Limb (tissue), 2 donors: ENCODE results near the gene MYRF.

Experiments
- DNase-seq, 2 donors: peaks; one replicate each; pipeline ENCODE4 v3.0.0-alpha.2; 2016; ENCODE audit errors: extremely low spot score in 2 of 2

Gene MYRF

DNA sequence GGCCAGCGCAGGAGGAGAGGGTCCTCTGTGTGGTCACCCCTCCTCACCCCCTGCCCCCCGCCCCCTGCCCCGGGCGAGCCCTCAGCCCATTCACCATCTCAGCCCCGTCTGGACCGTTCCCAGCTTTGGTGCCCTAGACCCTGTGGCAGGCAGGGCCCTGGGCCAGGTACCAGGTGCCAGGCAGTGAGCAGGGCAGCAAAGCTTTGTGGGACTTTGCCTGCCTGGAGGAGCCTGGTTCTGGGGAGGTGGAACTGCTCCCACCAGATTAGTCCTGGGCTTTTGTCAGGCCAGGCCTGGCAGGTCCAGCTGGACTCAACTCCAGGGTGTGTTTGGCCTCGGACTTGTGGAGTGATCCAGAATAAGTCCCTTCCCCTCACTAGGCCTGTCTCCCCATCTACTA lies 13.7 kb upstream of the MYRF start:
- DNase-seq: no peak

DNA sequence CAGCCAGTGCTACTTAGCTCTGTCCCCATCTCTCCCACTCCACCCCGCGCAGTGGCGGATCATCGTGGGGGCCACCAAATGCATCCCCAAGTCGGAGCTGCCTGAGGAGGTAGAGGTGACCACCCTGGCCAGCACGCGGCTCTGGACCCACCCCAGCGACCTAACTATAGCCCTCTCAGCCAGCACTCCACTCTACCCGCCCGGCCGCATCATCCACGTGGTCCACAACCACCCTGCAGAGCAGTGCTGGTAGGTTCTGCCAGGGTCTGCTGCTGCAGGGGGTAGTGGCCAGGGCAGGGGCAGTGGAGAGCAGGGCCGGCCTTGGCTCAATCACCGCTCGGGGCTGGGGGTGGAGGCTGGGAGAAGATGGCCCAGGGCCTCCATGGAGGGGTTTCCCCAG lies 13.0 kb upstream of the MYRF start:
- DNase-seq: no peak

DNA sequence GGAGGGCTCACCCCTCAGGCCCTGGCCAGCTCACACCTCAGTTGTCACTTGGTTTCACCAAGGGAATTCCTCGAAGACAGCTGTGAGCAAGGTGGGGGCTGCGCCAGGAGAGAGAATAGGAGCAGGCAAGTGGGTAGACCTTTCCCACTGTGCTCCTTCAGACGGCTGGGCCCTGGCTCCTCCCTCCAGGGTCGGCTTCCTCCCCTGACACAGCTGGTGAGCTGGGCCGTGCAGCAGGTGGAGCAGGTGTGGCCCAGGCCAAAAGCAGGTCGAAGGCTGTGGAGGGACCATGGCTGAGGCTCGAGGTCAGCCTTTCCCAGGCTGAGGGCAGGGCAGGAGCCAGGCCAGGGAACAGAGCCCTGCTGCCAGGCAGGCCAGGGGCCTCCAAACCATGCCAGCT lies 12.5 kb upstream of the MYRF start:
- no peak for DNase-seq

DNA sequence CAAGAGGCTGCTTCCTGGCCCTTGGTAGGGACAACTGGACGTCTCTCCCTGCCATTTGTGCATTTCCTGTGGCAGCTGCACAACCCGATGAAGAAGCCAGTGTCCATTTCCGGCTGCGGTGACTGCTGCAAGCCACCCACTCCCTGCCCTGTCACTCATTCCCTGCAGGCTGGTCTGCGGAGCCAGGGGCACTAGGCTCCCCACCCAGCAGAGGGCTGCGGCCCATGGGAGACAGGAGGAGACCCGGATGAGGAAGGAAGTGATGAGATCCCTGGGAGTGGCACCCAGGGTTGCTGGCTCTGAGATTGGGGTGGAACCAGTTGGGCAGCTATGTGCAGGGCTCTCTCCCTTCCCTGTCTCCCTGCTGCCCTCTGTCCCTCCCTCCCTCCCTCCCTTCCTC lies 10.0 kb upstream of the MYRF start:
- DNase-seq: no peak

DNA sequence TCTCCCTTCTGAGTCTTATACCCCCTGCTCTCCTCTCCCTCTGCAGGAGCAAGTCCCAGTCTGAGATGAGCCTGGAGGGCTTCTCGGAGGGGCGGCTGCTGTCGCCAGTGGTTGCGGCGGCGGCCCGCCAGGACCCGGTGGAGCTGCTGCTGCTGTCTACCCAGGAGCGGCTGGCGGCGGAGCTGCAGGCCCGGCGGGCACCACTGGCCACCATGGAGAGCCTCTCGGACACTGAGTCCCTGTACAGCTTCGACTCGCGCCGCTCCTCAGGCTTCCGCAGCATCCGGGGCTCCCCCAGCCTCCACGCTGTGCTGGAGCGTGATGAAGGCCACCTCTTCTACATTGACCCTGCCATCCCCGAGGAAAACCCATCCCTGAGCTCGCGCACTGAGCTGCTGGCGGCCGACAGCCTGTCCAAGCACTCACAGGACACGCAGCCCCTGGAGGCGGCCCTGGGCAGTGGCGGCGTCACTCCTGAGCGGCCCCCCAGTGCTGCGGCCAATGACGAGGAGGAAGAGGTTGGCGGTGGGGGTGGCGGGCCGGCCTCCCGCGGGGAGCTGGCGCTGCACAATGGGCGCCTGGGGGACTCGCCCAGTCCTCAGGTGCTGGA lies 8.8 kb upstream of the MYRF start:
- DNase-seq: no peak

DNA sequence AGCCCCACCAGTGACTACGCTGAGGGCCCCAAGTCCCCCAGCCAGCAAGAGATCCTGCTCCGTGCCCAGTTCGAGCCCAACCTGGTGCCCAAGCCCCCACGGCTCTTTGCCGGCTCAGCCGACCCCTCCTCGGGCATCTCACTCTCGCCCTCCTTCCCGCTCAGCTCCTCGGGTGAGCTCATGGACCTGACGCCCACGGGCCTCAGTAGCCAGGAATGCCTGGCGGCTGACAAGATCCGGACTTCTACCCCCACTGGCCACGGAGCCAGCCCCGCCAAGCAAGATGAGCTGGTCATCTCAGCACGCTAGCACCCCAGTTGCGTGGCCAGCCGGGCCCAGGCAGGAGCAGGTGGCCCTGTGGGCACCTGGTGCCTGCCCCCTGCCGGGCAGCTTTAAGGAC lies 8.3 kb upstream of the MYRF start:
- no peak for DNase-seq

DNA sequence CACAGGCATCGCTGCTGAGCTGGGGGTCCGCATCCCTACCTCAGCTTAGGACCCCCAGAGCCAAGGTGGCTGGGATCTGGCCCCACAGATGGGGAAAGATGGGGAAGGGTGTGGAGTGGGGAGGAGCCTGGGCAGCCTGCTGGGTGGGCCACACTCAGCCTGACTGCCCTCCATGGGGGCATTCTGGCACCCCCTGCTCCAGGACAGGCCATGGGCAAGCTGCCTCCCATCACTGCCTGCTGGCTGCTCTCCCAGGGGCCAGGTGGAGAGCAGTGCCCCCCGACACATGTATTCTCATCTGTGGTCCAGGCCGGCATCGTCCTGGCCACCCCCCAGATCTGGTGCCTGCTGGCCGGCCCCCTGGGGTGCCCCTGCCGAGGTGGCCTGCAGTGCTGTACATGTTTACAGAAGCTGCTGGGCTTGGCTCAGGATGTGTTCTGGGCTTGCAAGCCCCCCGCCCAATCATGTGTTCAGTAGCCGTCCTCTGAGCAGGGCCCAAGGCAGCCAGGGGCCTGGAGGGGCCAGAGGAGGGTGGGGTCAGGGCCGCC lies 7.8 kb upstream of the MYRF start:
- no peak for DNase-seq

DNA sequence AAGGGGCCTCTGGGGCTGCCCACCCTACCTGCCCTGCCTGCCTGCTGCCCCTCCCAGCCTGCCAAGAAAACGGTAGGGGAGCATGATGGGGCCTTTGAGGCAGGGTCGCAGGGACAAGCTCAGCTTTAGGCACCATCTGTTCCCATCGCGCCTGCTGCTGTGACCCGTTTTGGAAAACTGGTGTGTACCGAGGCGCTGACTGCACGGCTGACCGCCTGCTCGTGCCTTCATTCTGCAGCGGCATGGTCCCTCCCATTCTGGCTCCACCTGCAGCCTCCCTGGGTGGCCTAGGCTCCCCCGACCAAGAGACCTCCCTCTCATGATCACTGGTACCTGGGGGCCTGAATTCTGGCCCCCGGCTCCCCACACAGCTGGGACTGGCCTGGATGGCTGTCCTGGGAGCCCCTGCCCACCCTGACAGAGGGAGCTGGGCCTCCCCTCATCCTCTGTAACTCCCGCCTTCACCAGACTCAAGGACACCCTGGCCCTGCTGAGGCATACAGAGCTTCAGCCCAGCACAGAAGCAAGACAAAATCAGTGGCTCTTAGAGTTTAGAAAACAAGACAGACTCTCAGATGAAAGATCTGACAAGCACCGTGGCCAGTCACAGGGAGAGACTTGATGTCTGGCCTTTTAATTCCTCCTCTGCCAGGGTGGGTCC lies 6.5 kb upstream of the MYRF start:
- DNase-seq: no peak

DNA sequence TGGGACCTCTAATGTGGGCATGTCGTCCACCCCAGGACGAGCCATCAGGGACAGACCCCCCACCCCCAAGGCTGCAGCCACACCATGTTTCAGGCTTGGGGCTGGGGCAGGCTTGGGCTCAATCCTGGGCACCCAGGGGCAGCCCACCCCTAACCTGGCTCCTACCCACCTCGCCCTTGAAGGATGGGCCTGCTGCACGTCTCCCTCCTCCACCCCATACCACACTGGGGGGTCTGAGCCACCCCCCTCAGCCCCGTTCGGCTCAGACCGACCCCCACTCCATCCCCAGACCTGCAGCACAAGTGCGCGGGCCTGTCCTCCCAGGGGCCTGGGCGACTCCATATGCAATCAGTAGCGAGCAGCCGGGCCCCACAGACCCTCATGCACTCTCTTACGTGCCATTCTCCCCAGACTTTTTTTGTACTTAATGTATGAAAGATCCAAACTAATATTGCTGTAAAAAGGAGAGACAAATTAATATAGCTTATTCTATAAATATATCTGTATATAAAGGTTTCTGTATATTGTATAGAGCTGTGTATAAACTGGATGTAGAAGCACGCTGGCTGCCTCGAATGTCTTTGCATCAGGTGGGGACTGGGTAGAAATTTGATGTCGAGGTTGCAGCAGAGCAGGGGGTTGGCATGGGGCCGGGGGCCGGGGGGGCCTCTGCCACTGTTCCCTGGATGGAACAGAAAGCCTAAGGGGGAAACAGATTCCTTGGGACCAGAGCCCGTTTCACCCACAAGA lies 5.8 kb upstream of the MYRF start:
- no peak for DNase-seq

DNA sequence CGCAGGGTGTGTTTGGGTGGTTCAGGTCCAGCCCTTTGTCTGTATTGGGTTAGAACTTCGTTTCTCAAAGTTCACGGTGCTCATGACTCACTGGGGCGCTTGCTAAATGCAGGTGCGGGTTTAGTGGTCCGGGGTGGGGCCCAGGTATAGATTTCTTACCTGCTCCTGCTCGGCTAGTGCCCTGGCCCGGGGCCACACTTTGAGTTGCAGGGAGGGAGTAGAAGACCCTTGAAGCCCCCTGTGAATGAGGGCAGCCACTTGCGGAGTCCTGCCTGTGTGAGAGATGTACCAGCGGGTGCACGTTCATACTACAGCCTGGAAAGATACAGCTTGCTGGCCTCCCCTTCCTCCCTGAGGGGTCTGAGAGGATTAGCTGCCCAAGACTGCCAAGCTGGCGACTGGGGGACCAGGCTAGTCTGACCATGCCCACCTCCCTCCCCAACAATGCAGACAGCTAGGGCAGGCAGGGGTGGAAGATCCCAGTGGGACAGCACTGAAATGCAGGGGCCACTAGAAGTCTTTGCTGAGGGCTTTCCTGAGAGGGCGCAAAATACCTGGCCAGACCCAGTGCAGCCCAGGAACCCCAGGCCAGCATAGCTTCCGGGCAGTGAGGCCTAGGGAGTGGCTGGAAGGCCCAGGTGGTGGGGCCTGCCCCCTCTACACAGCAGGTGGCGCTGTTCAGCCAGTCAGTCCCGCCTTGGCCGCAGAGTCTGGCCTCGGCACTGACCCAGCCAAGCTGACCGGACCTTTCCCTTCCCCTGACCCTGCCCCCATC lies 5.1 kb upstream of the MYRF start:
- peak; percentile 40 to 74 for DNase-seq

DNA sequence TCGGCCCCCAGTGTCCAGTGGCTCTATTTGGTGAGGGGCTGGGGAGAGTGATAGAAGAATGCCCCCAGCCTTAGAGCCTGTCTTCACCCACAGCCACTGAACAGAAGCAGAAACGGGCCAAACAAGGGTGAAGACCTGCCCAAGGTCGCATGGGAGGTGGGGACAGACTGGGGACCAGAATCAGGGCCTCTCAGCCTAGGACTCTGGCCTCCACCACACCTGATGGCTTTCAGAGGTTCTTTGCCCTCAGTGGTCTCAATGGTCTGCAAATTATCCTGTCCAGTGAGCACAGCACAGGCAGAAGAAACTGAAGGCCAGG lies 4.5 kb upstream of the MYRF start:
- no peak for DNase-seq

DNA sequence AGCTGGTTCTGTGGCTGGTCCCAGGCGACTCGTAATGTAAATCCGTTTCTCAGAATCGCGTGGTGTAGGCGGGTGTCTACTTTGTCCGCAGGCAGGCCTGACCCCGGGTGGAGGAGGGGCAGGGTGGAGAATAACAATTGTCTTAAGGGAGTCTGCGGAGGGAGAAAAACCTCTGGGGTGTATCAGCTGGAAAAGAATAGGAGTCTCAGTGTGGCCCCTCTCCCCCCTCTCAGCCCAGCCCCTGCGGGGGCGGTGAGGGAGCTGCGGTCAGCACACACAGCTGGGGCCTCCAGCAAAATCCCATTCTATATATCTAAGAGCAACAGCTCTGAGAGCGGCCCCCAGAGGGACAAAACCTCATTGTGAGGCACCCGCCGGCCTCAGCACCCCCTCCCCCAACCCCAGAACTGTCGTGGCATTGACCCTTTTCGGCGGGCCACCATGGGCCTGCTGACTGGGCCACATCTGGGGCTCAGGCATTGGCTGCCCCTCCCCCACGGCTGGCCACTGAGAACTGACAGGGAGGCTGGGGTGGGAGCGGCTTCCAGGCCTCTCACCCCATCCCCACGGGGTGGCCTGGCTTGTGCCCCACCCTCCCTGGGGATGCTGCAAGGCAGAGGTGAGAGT lies 2.7 kb upstream of the MYRF start:
- no peak for DNase-seq

DNA sequence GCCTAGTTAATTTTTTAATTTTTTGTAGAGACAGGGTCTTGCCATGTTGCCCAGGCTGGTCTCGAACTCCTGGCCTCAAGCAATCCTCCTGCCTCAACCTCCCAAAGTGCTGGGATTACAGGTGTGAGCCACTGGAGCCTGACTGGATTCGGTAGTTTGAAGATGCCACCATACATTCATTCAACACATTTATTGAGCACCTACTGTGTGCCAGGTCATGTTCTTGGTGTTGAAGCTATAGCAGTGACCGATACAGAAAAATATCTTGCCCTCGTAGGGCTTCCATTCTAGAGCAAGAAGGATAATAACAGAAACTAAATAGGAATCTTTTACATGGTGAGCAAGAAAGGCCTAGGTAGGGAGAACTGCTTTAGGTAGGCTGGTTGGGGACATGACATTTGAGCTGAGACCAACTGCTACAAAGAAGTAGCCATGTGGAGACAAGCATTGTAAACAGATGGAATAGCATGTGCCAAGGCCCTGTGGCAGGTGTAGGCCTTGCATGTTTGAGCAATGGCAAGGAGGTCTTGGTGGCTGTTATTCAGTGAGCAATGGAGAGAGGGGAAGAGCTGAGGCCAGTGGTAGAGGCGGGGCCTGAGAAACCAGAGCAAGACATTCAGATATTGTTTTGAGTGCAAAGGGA lies 1.7 kb upstream of the MYRF start:
- no peak for DNase-seq

DNA sequence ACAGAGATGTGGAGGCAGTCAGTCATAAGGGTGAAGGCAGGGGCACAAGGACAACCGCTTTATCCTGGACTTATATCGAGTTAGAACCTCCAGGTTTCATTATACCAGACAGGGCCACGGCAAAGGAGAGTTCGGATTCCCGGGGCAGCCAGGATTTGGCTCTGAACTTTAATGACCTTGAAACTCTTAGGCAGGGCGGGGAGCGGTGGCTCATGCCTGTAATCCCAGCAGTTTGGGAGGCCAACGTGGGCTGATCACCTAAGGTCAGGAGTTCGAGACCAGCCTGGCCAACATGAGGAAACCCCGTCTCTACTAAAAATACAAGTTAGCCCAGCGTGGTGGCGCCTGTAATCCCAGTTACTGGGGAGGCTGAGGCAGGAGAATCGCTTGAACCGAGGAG lies 1.1 kb upstream of the MYRF start:
- DNase-seq: no peak

DNA sequence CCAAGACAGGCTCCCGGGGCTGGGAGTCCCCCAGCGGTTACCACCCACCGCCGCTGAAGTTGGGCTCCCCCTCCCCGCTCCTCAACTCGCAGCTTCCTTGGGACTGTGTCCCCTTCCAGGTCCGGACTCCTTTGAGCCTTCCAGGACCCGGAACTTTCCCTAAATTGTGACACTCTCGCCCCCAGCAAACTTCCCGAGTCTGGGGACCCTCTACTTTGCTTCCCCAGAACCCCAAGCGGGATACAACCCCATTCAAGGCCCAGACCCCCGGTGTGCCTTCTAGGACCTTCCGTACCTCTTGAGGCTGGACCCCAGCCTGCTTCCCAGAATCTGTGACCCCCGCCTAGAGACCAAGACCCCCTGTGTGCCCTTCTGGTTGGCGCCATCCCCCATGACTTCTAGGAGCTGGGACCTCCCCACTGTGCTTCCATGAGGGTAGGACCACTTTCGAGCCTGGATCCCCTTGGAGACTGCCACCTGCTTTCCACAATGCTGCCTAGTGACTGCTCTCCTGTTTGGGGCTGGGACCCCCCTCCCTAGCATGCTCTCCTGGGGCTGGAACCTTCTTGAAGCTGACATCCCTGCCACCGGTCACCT lies 587 bp downstream of the MYRF start:
- DNase-seq: no peak

DNA sequence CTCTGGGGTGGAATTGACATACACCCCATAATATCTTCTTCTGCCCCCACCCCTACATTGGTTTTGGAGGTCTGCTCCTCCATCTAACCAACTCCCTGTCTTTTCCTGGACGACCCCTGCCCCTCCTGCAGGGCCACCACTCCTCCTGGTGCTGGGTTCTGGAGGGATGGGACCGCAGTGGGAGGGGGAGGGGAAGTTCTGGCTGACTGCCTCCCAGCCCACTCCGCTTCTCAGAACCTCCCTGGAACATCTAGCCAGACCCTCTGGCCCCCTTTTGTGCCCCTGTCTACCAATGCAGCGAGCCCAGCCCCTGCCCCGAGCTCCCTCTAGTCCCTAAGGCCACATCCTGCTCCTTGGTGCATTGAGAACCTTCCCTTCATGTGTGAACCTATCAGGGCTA lies 1.2 kb downstream of the MYRF start:
- DNase-seq: no peak

DNA sequence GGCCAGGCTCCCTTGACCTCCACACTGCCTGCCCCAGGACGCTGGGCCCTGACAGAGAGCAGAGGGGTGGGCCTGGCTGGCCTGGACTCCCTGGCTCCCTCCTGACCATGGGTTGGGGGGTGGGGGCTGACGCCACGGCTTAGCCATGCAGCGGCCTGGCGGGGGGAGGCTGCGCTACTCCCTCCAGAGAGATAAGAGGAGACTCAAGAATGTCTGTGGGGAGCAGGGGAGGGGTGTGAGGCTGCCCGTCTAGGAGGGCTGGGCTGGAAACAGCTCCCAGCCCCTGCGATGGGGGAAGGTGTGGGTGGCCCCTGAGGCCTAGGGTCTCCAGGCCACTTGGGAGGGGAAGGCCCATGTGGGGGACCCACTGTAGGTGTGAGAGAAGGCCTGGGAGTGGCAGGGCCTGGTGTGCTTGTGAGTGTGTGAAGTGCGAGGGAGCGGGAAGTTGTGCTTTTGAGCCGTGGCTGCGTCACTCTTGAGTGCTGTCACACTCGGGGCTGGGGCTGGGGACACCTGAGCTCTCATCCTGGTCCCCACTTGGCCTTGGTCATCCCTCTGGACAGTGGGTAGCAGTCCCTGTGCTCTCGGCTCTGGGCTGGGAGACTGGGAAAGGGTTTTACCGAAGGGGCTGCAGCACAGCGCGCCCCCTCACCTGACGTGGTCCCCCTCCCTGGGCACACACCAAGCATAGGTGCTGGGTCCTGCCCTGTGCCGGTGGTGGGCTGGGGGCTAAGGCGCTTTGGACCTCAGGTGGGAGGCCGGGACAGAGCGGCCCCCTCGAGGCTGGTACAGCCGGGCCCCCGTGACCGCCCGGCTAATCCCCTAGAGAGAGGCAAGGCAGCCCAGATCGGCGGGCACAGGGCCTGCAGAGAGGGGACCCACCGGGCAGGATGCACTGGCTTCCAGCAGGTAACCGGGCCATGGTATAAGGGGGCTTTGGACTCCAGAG lies 2.4 kb downstream of the MYRF start:
- DNase-seq: no peak

DNA sequence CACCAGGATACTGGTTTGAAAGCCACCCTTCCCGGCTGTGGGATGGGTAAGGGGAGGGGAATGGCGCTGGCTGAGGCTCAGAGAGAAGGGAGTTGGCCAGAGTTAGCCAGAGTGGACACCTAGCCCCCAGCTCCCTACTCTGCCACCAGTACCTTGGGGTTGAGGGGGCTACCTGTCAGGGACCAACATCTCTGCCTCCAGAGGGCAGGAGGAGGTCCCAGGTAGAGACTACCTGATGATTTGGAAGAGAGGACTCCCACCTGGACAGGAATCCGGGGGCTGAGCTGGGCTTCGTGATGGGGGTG lies 3.7 kb downstream of the MYRF start:
- no peak for DNase-seq

DNA sequence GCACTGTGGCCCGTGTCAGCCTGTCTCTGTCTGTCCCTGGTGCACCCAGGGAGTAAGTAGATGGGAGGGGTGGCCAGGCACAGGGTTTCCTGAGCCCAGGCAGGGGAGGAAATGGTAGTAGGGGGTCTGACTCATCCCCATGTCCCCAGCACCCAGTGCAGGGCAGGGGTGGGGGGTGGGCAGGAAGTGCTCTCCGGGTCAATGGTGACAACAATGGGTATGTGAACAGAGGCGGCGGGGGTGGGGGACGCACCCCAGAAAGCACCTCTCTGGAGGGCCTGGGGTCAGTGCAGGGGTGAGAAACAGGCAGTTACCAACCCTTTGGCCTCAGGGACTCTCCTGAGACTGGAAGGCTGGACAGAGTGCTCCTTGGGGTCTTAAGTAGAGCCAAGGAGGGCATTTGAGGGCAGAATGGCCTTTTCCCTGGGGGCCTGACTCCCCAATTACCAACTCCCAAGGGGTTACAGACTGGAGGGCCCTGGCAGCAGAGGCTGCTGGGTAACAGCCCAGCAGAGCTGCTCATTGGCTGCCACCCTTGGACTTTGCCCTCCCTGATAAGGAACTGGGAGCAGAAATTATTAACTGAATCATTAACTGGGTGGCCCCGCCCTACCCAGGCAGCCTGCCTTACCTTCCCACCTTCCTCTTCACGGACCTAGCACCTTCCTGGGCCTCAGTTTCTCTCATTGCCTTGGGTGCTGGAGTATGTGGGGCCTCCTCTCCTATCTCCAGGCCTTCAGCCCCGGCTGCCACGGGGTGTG lies 4.2 kb downstream of the MYRF start:
- DNase-seq: no peak
